GM20000 (cell line): ENCODE results near the gene SLC5A12.

Source experiments
- DNase-seq: peaks from one replicate; pipeline ENCODE4 v3.0.0; 2012; ENCODE audit warnings: low spot score
- CTCF ChIP-seq: IDR thresholded peaks from 2 replicates; pipeline ENCODE4 v1.5.1; 2012; ENCODE audit warnings: mild to moderate bottlenecking, control low read depth; ENCODE audit errors: extremely low read depth, missing control alignments

SLC5A12 gene

DNA sequence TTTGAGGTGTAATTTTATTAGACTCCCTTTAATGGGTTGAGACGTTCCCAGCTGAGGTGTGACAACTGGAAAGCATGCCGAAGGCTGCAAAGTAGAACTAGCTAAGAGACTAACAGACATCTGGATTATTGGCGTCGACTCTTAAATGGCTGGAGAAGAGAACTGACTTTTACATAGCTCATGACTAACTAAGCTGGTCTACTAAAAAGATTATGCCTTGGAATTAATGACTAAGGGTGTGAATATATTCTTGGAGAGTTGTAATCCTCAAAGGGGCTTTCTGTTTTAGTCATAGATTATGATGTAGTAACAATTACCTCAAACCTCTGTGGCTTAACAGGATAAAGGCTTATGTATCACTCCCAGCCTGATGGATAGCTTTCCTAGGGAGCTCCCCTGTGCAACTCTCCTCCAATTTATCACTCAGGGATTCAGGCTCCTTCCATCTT is 39.5 kb upstream of the SLC5A12 start:
- TF ChIP-seq CTCF = no peak
- DNase-seq = no peak

- no peak for DNase-seq
- no peak for TF ChIP-seq CTCF
These were observed 36.1 kb upstream of the SLC5A12 start for GRCh38 chr11:26757995-26758394.

DNA sequence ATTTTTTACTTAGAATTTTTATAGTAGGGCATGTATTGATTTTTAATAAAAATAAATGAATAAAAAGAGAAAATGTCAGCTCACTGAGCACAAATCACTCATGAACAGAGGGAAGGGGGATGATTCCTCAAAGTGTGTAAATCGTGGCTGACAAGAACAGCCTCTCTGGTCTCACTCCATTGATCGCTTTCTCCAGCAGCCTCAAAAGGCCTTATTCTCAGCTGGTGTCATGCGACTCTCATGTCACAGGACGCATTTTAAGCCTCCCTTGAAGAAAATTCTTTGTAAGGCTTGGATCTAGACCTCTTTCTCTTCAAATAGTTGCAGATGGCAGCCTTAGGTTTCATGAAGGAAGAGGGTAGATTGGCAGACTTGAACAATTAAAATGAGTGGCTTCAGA is 33.9 kb upstream of the SLC5A12 start:
- DNase-seq = no peak
- TF ChIP-seq CTCF = no peak

- TF ChIP-seq CTCF = peak; percentile 21
- peak; percentile 6 for DNase-seq
These were observed 32.1 kb upstream of the SLC5A12 start for GRCh38 chr11:26753723-26754504.

DNA sequence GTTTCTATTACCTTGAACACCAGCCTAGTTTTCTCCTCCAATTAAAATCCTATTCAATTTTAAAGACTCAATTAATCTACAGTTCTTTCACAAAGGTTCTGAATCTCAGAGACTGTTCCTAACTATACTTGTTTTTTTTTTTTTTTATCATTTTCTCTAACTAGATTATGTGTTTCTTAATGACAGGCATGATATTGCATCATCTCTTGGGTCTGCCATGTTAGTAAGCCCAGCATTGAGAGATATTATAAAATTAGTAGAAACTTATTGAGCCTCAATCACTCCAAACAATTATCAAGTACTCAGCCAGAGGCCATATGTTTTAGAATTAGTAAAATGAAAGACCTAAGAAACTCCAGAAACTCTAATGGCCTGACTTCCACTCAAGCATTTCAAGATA is 28.1 kb upstream of the SLC5A12 start:
- no peak for TF ChIP-seq CTCF
- DNase-seq = no peak

GRCh38 chr11:26743622-26744021 is 21.8 kb upstream of the SLC5A12 start:
- no peak for TF ChIP-seq CTCF
- no peak for DNase-seq

DNA sequence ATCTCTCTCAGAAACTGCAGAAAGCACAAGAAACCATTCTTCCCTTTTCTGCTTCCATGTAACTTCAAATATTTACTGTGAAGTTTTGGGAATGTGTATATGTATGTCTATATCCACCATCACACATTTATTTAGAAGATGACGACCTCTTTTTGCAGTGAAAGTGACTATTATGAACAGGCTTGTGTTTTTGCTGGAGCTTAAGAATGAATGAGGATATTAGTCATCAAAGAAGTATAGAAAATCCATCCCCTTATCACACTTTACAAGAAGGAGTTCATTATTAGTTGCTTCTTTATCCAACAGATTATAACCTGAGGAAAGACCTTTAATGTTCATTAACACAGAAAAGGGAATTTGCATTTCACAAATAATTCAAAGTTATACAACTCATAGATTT is 21.1 kb upstream of the SLC5A12 start:
- TF ChIP-seq CTCF = no peak
- no peak for DNase-seq
